A549 treated with dexamethasone at 1 μM for 4 hours (cell line): ENCODE data around the gene WEE2. TPM values are rescaled to one million over a fixed set of nuclear protein-coding genes. Genes with fewer than 3 reads are reported as not detected.

Source experiments
- total RNA-seq: library from RNA; stranded (reverse); fragments of 200-300 nt; extraction: Qiagen RNA extraction; gene quantifications from 5 replicates; pipeline ENCODE4 v1.2.3, GENCODE V29; 2022

WEE2 gene
- not detected in 5 replicates for total RNA-seq

GRCh38 chr7:141708351-141708750, at the start of gene WEE2:
Gene WEE2 (plus strand): TSS chr7:141708353. CDS start chr7:141708759, 406 bp downstream.

GRCh38 chr7:141702047-141702567, 6.0 kb upstream of the WEE2 start, which contains the start of gene DENND11:
Gene DENND11 (minus strand): TSS chr7:141702166. CDS start chr7:141702153, 13 bp downstream.

GRCh38 chr7:141737836-141738591, 29.9 kb downstream of the WEE2 start, which contains the start of gene SSBP1:
Gene SSBP1 (plus strand): TSS chr7:141738358. CDS start chr7:141739167, 809 bp downstream.

GRCh38 chr7:141763797-141764196, 55.6 kb downstream of the WEE2 start, which contains the start of gene TAS2R3:
Gene TAS2R3 (plus strand): TSS chr7:141764097. CDS start chr7:141764159, 62 bp downstream.

GRCh38 chr7:141776374-141776773, 68.2 kb downstream of the WEE2 start, which contains the start of gene TAS2R4:
Gene TAS2R4 (plus strand): TSS chr7:141776674. CDS start chr7:141778489, 1,815 bp downstream.

Other genes starting within 250 kb of the WEE2 start
- 26.8 to 33.3 TPM (median 31.8 TPM) in 5 replicates for gene AGK, start 156.9 kb upstream of the WEE2 start, total RNA-seq
- 4.6 to 6.8 TPM (median 6.1 TPM) in 5 replicates for gene DENND11, start 6.2 kb upstream of the WEE2 start, total RNA-seq
- gene SSBP1, start 30.0 kb downstream of the WEE2 start, total RNA-seq: 280 to 363 TPM (median 299 TPM) in 5 replicates
- gene TAS2R3, start 55.7 kb downstream of the WEE2 start, total RNA-seq: 0.10 TPM in 1 of 5 replicates, not detected in the others
- 0.11 to 0.17 TPM (median 0.11 TPM) in 5 replicates for gene TAS2R4, start 68.3 kb downstream of the WEE2 start, total RNA-seq
- 0.26 to 0.50 TPM (median 0.43 TPM) in 5 replicates for gene TAS2R5, start 81.9 kb downstream of the WEE2 start, total RNA-seq
- gene PRSS37, start 133.1 kb downstream of the WEE2 start, total RNA-seq: not detected in 5 replicates
- not detected in 5 replicates for gene OR9A4, start 208.0 kb downstream of the WEE2 start, total RNA-seq
- gene CLEC5A, start 238.6 kb downstream of the WEE2 start, total RNA-seq: not detected in 5 replicates